HepG2 (cell line): ENCODE measurements around the gene CASP7. TPM values are rescaled to one million over a fixed set of nuclear protein-coding genes. Genes with fewer than 3 reads are reported as not detected.

Source experiments
- DNMT3B ChIP-seq: conservative IDR thresholded peaks from 2 replicates; pipeline ENCODE4 v1.6.1; 2016; ENCODE audit warnings: missing biosample characterization, control low read depth
- ELF3 ChIP-seq: IDR thresholded peaks from 2 replicates; pipeline ENCODE4 v1.6.1; 2016; ENCODE audit warnings: missing genetic modification reagents, missing compliant biosample characterization
- FOXM1 ChIP-seq: sonication (generic); formaldehyde crosslinking; IDR thresholded peaks from 2 replicates; pipeline ENCODE4 v1.5.0; 2020; ENCODE audit warnings: missing genetic modification reagents
- GABPB1 ChIP-seq: IDR thresholded peaks from 2 replicates; pipeline ENCODE4 v1.6.1; 2016; ENCODE audit warnings: mild to moderate bottlenecking, missing genetic modification reagents, moderate library complexity, missing compliant biosample characterization
- HCFC1 ChIP-seq: fragments of 150-350 bp; IDR thresholded peaks from 2 replicates; pipeline ENCODE4 v1.6.1; 2014; ENCODE audit warnings: low read depth, low read length
- MLX ChIP-seq: IDR thresholded peaks from 2 replicates; pipeline ENCODE4 v1.6.1; 2016
- TARDBP ChIP-seq: sonication (generic); formaldehyde crosslinking; IDR thresholded peaks from 2 replicates; pipeline ENCODE4 v1.8.0; 2022; ENCODE audit warnings: mild to moderate bottlenecking, missing genetic modification reagents
- ZBTB39 ChIP-seq: sonication (generic); formaldehyde crosslinking; IDR thresholded peaks from 2 replicates; pipeline ENCODE4 v1.5.0; 2020; ENCODE audit warnings: missing genetic modification reagents
- ZFY ChIP-seq: sonication (generic); formaldehyde crosslinking; IDR thresholded peaks from 2 replicates; pipeline ENCODE4 v1.4.0; 2020; ENCODE audit warnings: missing genetic modification reagents
- ZNF296 ChIP-seq: sonication (generic); formaldehyde crosslinking; conservative IDR thresholded peaks from 2 replicates; pipeline ENCODE4 v1.5.0; 2020; ENCODE audit warnings: mild to moderate bottlenecking, missing genetic modification reagents
- ZNF710 ChIP-seq: sonication (generic); formaldehyde crosslinking; IDR thresholded peaks from 2 replicates; pipeline ENCODE4 v1.5.0; 2020; ENCODE audit warnings: mild to moderate bottlenecking, missing genetic modification reagents, borderline replicate concordance
- polyA plus RNA-seq, 8 experiments: library from polyadenylated mRNA; depleted of rRNA in 3 of 8; stranded (reverse) in 7 of 8; unstranded in 1 of 8; fragments of >200 nt; fragmentation: Illumina TruSeq in 4 of 8; extraction: Trizol in 4 of 8; gene quantifications; 2 replicates each; pipeline versions ENCODE4 v1.2.1 to v1.2.3, GENCODE V29; 2011 to 2016; ENCODE audit warnings: low read depth in 4 of 8, missing spikeins in 1 of 8, mixed read lengths in 1 of 8; ENCODE audit not compliant: insufficient read depth in 1 of 8
- total RNA-seq, 5 experiments: library from RNA; depleted of rRNA; stranded (reverse); fragments of >200 nt; fragmentation: Illumina TruSeq; extraction: Trizol; gene quantifications; 2 replicates each; pipeline ENCODE4 v1.2.3, GENCODE V29; 2016; ENCODE audit warnings: low read depth in 1 of 5
- TF ChIP-seq, protein P1 (sequence below): sonication (generic); formaldehyde crosslinking; IDR thresholded peaks from 2 replicates; pipeline ENCODE4 v1.8.1; 2023; ENCODE audit warnings: mild to moderate bottlenecking, moderate library complexity, missing genetic modification reagents

CASP7 gene
- total and polyA plus RNA-seq, 2 of the 13 experiments (the other 11 are each of a cell fraction or from before 2014, with no cell fraction given): 11.9 to 39.3 TPM

DNA sequence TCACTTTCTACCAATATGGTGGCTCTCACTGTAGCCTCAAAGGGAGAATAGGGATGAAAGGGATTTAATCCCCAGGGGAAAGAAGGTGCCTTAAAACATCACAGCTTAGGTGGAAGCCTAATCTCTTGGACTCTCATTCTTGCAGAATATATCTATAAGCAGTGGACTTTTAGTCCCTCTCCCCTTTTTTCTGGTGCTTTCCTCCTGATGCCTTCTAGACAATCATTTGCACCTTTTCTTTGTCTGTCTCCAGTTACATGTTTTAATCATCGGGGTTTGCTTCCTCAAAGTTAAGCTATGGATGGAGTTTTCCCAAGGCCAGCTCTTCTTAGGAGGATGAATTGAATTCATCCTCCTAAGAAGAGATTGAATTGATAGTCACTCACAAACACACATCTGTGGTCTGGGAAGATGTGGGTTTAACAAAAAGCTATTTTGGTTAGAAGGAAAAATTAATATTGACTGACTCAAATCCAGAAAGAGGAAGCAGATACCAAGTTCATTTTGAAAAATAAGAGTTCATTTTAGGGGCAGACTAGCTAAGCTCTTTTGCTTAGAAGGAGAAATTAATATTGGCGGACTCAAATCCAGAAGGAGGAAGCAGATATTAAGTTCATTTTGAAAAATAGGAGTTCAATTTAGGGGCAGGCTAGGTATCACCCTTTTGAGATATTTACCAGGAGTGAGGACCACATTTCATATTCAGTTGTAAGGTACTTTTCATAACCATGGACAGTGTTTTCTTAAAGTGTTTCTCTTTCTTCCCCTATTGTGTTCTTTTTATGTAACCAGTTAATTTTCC, 36.6 kb downstream of the CASP7 start (continued):
- TF ChIP-seq MLX (CRISPR knock-in tag) (no peak), FOXM1 (no peak), ZBTB39 (no peak), ZNF296 (CRISPR knock-in tag) (no peak), DNMT3B (CRISPR knock-in tag) (no peak), HCFC1 (no peak), ZNF710 (CRISPR knock-in tag) (no peak), TARDBP (CRISPR knock-in tag) (no peak), ZFY (CRISPR knock-in tag) (no peak), GABPB1 (no peak), ELF3 (CRISPR knock-in tag) (no peak)
- TF ChIP-seq, protein P1, sequence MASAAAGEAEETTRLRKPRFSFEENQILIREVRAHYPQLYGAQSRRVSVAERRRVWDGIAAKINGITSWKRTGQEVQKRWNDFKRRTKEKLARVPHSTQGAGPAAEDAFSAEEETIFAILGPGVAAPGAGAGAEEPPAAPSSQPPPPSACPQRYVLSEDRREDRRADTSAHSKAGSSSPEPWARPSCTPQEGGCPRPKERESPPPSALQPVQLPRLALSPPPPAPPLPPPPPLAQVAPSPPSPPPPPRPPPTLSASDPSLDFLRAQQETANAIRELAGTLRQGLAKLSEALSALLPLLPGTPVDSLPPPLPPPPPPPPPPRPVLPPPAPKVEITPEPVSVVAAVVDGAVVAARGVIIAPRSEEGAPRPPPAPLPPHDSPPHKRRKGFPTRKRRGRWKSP (CRISPR knock-in tag): no peak
